ENCODE data around the gene RPP25L. TPM values are rescaled to one million over a fixed set of nuclear protein-coding genes. Genes with fewer than 3 reads are reported as not detected.

The RPP25L gene
- total RNA-seq, 1 donor from 2014 or later: 17.4 TPM

- H3K9ac ChIP-seq: no peak overlapping the region
- H3K36me3 ChIP-seq: no peaks in the 10 kb centered on the region
- peaks cover 85% of the 10 kb centered on the region for H3K4me1 Mint-ChIP-seq
- H3F3A ChIP-seq (ENCODE audit: low read depth): peaks cover 11% of the 10 kb centered on the region
- peaks cover 71% of the 10 kb centered on the region for H3K4me1 ChIP-seq
- H3K27me3 ChIP-seq: no peaks in the 10 kb centered on the region
- H3K9me3 ChIP-seq (ENCODE audit: low read depth): no peaks in the 10 kb centered on the region
- no peak overlapping the region for H3K4me3 ChIP-seq
- peaks cover 4% of the 10 kb centered on the region for H3K27me3 Mint-ChIP-seq (ENCODE audit: insufficient read depth, low read depth)
- H3K79me2 ChIP-seq (ENCODE audit: low read depth): no peaks in the 10 kb centered on the region
- H4K20me1 ChIP-seq (ENCODE audit: low read depth): peaks cover 69% of the 10 kb centered on the region
- H3K9me3 Mint-ChIP-seq: no peaks in the 10 kb centered on the region
- TF ChIP-seq EZH2phosphoT487 (IDR thresholded peaks at IDR 0.05) (no peak), EZH2 (IDR thresholded peaks at IDR 0.05) (no peak), CTCF (IDR thresholded peaks at IDR 0.05) (no peak)
- no peak overlapping the region for H3K4me3 Mint-ChIP-seq
- no peak overlapping the region for H3K27ac ChIP-seq
- DNase-seq (ENCODE audit: low spot score): no peak
- H3K27ac Mint-ChIP-seq: no peak overlapping the region
- H2AFZ ChIP-seq (replicated peaks): no peak overlapping the region
- no peak overlapping the region for H3K4me2 ChIP-seq
- peaks cover 20% of the 10 kb centered on the region for H3K36me3 Mint-ChIP-seq
Observed at GRCh38 chr9:34572092-34572491, 39.8 kb downstream of the RPP25L start.

GRCh38 chr9:34571481-34571810, 40.5 kb downstream of the RPP25L start:
- Histone ChIP-seq H4K20me1 (ENCODE audit: low read depth) (peaks cover 69% of the 10 kb centered on the region), H3K9ac (no peak overlapping the region), H3K27me3 (no peaks in the 10 kb centered on the region), H3K36me3 (no peaks in the 10 kb centered on the region), H3K27ac (no peak overlapping the region), H3K4me2 (no peak overlapping the region), H3K4me1 (peaks cover 70% of the 10 kb centered on the region), H3K4me3 (no peak overlapping the region), H3K9me3 (ENCODE audit: low read depth) (no peaks in the 10 kb centered on the region), H3K79me2 (ENCODE audit: low read depth) (no peaks in the 10 kb centered on the region), H3F3A (ENCODE audit: low read depth) (peaks cover 11% of the 10 kb centered on the region), H2AFZ (replicated peaks) (no peak overlapping the region)
- Mint-ChIP-seq H3K27ac (no peak overlapping the region), H3K4me1 (peaks cover 85% of the 10 kb centered on the region), H3K9me3 (no peaks in the 10 kb centered on the region), H3K36me3 (peaks cover 24% of the 10 kb centered on the region), H3K4me3 (peak overlapping the region; percentile 68), H3K27me3 (ENCODE audit: insufficient read depth, low read depth) (peaks cover 7% of the 10 kb centered on the region)
- no peak for DNase-seq (ENCODE audit: low spot score)
- TF ChIP-seq EZH2phosphoT487 (IDR thresholded peaks at IDR 0.05) (no peak), EZH2 (IDR thresholded peaks at IDR 0.05) (no peak), CTCF (IDR thresholded peaks at IDR 0.05) (no peak)

GRCh38 chr9:34570809-34571480, 41.0 kb downstream of the RPP25L start:
- Histone ChIP-seq H4K20me1 (ENCODE audit: low read depth) (peaks cover 70% of the 10 kb centered on the region), H3K27ac (no peak overlapping the region), H3K4me1 (peaks cover 70% of the 10 kb centered on the region), H3K4me2 (peak overlapping the region; percentile 4), H3F3A (ENCODE audit: low read depth) (peaks cover 11% of the 10 kb centered on the region), H3K9ac (no peak overlapping the region), H3K9me3 (ENCODE audit: low read depth) (no peaks in the 10 kb centered on the region), H3K36me3 (no peaks in the 10 kb centered on the region), H3K79me2 (ENCODE audit: low read depth) (no peaks in the 10 kb centered on the region), H3K4me3 (no peak overlapping the region), H3K27me3 (no peaks in the 10 kb centered on the region), H2AFZ (replicated peaks) (no peak overlapping the region)
- Mint-ChIP-seq H3K36me3 (peaks cover 22% of the 10 kb centered on the region), H3K9me3 (no peaks in the 10 kb centered on the region), H3K27ac (peak overlapping the region; percentile 43), H3K27me3 (ENCODE audit: insufficient read depth, low read depth) (peaks cover 7% of the 10 kb centered on the region), H3K4me1 (peaks cover 84% of the 10 kb centered on the region), H3K4me3 (peak overlapping the region; percentile 50)
- no peak for DNase-seq (ENCODE audit: low spot score)
- no peak for TF ChIP-seq EZH2phosphoT487 (IDR thresholded peaks at IDR 0.05)
- no peak for TF ChIP-seq EZH2 (IDR thresholded peaks at IDR 0.05)
- TF ChIP-seq CTCF (IDR thresholded peaks at IDR 0.05): no peak
